Glomerular endothelial cell (primary cell): ENCODE data around the gene APOBEC3B. TPM values are rescaled to one million over a fixed set of nuclear protein-coding genes. Genes with fewer than 3 reads are reported as not detected.
"Not testable (repeated sequence)": the region's sequence is repeated elsewhere in the genome, so short reads cannot be mapped to it uniquely, and the experiment has no call there.

Experiments
- DNase-seq: peaks from one replicate; pipeline ENCODE4 v3.0.0-alpha.2; 2011; ENCODE audit warnings: low read depth, low spot score; ENCODE audit errors: extremely low read depth
- total RNA-seq: library from RNA; depleted of rRNA; stranded (reverse); fragments of >200 nt; gene quantifications from 2 replicates; pipeline ENCODE4 v1.2.3, GENCODE V29; 2015

Gene APOBEC3B
- total RNA-seq, 1 donor from 2014 or later, result 4.7 TPM

- no peak for DNase-seq
Measured at GRCh38 chr22:38950527-38951295, 31.4 kb upstream of the APOBEC3B start.

- DNase-seq, result no peak
Measured at GRCh38 chr22:38951734-38952133, 30.4 kb upstream of the APOBEC3B start.

- no peak for DNase-seq
Measured at GRCh38 chr22:38952281-38952993, 29.7 kb upstream of the APOBEC3B start.

GRCh38 chr22:38953091-38953490, 29.1 kb upstream of the APOBEC3B start:
- DNase-seq, result no peak

GRCh38 chr22:38953577-38954413, 28.4 kb upstream of the APOBEC3B start:
- DNase-seq, result no peak

GRCh38 chr22:38954414-38955043, 27.6 kb upstream of the APOBEC3B start:
- no peak for DNase-seq

- DNase-seq, result no peak
Measured at GRCh38 chr22:38955250-38955905, 26.8 kb upstream of the APOBEC3B start.

GRCh38 chr22:38955926-38956325, 26.2 kb upstream of the APOBEC3B start:
- no peak for DNase-seq

GRCh38 chr22:38956551-38956950, 25.6 kb upstream of the APOBEC3B start:
- DNase-seq, result no peak

GRCh38 chr22:38957046-38957770, 24.9 kb upstream of the APOBEC3B start, which contains the start of gene APOBEC3A:
Gene APOBEC3A (plus strand): TSS chr22:38957609. CDS start chr22:38957692, 83 bp downstream.
- no peak for DNase-seq

- no peak for DNase-seq
Measured at GRCh38 chr22:38957808-38958650, 24.1 kb upstream of the APOBEC3B start.

- DNase-seq, result not testable (repeated sequence)
Measured at GRCh38 chr22:38958651-38958943, 23.6 kb upstream of the APOBEC3B start.

- DNase-seq, result no peak
Measured at GRCh38 chr22:38959590-38959989, 22.6 kb upstream of the APOBEC3B start.

- not testable (repeated sequence) for DNase-seq
Measured at GRCh38 chr22:38960673-38961072, 21.5 kb upstream of the APOBEC3B start.

GRCh38 chr22:38963291-38963738, 18.8 kb upstream of the APOBEC3B start:
- not testable (repeated sequence) for DNase-seq

GRCh38 chr22:38963872-38964271, 18.3 kb upstream of the APOBEC3B start:
- DNase-seq, result no peak

- DNase-seq, result no peak
Measured at GRCh38 chr22:38964306-38964705, 17.8 kb upstream of the APOBEC3B start.

GRCh38 chr22:38964989-38965388, 17.2 kb upstream of the APOBEC3B start:
- no peak for DNase-seq
